DMS153 treated with DMSO at 0.1 percent for 48 hours (cell line): ENCODE results near the gene PAMR1.

Experiments
- DNase-seq: peaks from one replicate; lab custom pipeline; 2025; ENCODE audit not compliant: unreplicated experiment; lab: John Stamatoyannopoulos, UW

PAMR1 gene

DNA sequence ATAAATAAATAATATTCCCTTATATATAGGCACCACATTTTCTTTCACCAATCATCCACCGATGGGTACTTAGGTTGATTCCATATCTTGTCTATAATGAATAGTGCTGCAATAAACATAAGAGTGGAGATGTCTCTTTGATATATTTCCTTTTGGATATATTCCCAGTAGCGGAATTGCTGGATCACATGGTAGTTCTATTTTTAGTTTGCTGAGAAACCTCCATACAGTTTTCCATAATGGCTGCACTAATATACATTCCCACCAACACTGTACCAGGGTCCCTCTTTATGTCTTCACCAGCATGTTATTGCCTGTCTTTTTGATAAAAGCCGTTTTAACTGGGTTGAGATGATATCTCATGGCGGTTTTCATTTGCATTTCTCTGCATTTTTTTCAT, 23.6 kb downstream of the PAMR1 start:
- no peak for DNase-seq

DNA sequence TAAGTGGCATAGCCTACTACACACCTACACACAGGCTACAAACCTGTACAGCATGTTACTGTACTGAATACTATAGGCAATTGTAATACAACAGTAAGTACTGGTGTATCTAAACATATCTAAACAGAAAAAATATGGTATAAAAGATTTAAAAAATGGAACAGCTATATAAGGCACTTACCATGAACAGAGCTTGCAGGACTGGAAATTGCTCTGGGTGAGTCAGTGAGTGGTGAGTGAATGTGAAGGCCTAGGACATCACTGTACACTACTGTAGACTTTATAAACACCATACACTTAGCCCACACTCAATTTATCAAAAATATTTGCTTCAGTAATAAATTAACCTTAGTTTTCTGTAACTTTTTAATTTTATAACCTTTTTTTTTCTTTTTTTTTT, 24.7 kb downstream of the PAMR1 start:
- no peak for DNase-seq

DNA sequence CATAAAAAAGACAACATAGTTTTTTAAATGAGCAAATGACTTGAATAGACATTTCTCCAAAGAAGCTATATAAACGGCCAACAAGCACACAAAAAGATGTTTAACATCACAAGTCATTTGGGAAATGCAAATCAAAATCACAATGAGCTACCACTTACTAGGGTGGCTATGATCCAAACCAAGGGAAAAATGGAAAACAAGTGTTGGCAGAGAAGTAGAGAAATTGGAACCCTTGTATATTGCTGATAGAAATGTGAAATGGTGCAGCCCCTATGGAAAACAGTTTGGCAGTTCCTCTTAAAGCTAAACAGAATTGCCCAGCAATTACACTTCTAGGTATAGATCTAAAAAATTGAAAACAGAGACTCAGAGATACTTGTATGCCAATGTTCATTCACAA, 29.0 kb downstream of the PAMR1 start:
- DNase-seq, result no peak

DNA sequence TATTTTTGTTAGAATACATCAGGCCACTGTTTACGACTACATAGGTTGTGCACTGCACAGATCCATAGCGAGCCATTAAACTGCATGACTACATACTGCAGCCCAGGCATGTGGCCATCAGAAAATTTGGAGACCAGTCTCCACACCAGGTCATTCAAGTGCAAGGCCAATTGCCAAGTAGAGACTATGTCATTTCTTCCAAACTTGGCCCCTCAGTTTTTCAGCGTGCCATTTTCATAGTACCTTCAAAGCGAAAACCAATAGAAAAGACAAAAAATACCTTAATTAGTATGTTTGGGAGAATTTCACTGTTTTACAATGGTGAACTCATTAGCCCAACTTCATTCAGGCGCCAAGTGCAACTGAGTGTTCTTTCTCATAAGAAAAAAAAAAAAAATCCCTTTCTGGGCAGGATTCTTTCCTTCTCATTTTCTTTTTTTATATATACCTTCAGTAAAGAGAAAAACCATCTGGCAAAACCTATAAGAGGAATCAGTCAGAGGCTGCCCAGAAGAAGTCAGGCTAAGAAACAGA, 30.4 kb downstream of the PAMR1 start:
- no peak for DNase-seq

DNA sequence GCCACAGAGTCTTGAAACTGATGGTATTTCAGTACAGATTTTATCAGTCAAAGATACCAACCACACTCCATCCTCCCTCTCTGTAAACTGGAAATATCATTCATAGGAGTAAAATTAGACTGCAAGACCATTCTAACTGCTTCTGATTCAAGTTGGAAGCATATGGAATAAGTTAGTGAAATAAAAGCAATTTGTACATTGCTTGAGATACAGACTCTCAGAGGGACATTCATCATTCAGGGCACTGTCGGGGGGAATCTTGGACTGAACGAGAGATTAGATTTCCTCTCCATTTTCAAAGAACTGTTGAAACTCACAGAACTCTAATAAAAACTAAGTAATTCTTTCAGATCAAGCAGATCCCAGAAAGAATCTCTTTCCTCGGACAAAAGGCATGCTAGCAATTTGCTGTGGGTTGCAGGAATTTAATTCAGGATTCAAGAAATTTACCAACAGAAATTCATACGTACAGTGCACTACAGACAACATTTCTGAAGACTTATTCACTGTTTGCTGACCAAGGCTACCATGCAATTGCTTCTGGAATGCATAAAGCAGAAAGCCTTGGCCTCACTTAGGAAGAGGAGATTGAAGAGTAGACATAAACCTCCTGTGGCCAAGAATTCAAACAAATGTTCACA, 34.1 kb downstream of the PAMR1 start:
- no peak for DNase-seq

DNA sequence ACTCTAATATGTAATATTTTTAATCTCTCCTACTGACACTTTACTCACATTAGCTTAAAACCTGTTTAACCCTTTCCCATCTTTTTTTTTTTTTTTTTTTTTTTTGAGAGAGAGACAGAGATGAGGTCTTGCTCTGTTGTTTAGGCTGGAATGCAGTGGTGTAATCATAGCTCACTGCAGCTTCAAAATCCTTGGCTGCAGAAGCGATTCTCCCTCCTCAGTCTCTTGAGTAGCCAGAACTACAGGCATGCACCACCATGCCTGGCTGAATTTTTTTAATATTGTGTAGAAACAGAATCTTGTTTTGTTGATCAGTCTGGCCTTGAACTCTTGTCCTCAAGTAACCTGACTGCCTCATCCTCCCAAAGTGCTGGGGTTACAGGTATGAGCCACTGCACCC, 37.3 kb downstream of the PAMR1 start:
- no peak for DNase-seq

DNA sequence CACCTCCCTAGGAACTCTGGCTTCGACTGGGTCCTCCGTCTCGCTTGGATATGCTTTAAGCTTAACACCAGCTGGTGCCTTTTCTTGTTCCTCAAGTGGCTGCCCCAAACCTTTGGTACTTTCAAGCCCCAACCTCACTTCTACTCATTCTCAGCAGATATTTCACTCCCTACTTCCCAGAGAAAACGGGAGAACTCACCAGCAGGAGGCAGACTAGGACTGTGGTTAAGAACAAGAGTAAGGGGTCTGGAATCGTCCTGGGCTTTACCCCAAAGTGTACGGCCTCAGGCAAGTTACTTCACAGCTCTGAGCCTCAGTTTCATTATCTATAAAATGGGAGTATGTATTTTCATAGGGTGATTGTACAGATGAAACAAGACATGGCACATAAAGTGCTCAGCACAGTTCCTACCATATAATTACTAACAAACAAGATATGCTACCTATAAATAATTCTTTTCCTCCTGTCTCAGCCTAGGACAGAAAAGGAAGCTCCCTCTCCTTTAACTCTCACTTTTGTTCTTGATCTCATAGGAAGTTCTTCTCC, 37.8 kb downstream of the PAMR1 start:
- DNase-seq, result no peak

DNA sequence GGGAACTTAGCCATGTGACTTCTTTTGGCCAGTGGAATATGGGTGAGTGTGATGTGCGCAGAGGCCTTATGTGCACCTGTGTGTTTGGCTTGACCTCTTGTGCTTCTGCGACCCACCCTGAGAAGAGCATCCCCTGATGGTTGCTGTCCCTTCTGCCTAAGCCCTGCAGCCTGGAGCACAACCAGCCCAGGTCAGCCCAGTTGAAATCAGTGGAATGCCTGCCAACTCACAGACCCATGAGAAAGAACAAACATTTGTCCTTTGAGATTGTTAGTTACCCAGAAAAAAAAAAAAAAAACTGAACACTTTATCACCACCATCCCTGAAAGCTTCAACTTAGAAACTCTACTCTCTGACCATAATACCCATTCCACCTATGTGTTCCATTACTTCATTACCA, 38.5 kb downstream of the PAMR1 start:
- DNase-seq, result no peak

DNA sequence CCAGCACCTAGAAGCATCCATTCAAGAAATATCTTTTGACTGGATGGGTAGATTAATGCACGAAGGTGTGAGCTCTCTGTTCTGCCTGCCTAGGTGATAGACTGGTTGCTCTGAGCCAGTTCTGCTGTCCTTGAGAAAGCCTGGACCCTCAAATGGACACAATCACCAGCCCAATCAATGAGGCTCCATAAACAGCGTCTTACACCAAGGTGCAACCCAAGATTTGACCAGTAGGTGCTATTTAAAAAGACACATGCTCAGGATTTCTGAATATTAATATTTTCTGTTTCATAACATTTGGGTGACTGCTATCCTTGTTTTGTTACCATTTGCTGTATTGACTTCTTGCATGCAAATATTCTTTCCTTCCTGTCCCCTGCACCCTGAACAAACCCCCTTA, 39.0 kb downstream of the PAMR1 start:
- DNase-seq, result no peak

DNA sequence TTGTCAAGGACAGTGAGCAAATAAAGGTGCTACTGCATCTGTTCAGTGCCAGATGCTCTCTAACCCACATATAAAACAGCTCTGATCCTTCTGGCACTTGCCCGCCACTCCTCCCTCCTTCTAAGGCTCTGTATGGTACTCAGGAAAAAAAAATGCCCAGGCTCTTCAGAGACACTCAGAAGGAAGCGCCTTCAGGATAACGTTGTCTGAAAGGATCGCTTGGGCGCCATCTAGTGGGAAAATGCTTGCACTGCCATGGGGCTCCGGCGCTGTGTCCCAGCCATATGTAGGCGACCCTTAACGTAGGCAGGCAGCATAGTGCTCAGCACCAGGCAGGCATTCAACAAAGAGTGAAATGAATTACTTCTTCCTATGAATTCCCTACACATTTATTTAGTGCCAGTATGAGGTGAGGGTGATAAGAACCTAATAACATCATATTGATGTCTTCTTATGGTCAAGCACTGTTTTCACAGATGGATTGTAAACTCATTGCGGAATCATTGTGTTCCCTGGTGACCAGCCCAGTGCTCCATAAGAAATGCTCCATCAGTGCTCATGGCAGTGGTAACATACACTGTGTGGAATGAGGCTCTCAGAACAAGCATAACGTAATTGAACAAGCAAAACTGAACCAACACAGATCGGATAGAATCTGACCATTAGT, 39.6 kb downstream of the PAMR1 start:
- DNase-seq, result peak; percentile 66

DNA sequence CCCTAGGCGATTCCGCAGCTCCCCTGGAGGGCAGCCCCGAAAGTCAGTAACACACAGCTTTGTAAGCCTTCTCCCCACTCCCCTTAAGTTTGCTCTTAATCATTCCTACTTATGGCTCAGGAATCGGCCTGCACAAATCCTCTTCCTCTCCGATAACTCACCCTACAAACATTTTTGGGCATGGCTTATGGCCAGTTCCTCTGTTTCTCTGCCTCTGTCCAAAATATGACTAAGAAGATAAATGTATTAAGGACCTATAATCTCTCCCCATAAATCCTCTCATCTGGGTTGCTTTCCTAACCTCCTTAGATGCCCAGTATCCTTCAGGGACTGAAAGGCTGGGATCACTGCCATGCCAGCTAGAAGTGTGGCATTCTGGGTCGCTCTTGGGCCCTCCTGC, 41.0 kb downstream of the PAMR1 start:
- DNase-seq, result no peak

DNA sequence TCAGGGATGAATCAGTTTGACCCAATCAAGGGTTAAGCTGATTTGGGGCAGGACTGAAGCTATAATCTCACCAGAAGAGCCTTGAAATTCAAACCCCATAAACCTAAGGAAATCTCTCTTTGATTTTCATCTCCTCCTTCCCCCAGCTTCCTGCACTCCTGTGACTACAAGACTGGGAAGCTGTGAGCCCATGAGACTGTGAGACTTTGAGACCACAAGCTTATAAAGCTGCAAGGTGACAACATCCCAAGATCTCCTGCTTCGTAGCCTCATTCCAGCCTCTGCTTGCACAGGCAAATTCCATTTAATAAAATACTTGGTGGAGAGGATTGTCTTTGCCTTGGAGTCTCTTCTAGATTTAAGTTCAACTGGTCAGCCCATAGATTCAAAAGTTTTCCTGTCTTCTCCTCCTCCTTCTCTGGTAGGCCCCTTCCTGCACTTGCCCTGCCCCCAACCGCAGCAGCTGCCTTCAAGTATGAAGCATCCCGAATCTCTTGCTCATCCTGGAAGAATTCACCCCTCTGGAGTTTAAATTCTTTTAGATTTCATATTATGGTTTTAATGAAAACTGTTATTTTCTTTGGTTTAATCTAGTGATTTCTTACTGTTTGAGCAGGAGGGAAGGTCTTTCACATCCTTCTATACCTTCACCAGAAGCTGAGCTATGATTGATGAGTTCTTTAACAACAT, 42.1 kb downstream of the PAMR1 start:
- DNase-seq, result no peak

DNA sequence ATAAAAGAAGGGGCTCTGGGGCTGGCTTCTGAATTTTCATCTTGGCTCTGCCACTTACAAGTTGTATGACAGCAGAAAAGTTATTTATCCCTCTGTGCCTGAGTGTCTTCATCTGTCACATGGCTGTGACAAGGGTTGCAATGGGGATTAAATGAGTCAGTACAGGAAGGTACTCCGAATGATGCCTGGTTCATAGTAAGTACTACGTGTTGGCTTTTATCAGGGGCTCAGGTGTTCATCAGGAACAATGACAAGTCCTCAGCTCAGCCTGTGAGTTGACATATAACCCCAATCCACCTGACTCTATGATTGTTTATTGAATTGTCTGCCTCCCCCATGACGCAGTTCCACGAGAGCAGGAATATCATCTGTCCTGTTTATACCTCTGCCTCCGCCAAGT, 45.7 kb downstream of the PAMR1 start:
- no peak for DNase-seq

DNA sequence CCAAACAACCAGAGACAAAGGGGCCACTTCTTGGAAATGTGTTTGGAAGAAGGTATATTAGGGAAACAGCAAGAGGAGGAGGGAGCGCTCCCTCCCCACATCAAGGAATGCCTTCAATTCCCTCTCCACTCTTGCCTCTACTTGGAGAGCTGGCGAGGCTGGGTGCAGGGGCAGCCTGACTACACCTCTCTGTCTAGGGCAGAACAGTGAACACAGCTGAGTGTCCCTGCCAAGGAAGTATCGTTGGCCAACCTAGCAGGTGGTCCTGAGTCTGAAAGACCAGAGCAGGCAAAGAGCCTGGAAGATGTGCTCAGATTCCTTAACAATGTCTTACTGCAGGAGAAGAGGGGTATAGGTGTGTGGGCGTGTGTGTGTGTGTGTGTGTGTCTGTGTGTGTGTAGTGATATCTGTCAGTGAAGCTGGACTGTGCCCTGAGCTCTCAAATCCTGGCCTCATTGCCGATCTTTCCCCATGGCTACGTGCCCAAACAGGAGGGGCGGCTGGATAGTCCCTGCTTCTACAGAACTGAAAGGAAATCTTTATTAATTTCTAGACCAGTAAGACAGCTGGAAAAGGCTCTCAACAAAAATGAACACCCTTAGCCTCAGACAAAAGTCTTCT, 46.8 kb downstream of the PAMR1 start:
- no peak for DNase-seq

DNA sequence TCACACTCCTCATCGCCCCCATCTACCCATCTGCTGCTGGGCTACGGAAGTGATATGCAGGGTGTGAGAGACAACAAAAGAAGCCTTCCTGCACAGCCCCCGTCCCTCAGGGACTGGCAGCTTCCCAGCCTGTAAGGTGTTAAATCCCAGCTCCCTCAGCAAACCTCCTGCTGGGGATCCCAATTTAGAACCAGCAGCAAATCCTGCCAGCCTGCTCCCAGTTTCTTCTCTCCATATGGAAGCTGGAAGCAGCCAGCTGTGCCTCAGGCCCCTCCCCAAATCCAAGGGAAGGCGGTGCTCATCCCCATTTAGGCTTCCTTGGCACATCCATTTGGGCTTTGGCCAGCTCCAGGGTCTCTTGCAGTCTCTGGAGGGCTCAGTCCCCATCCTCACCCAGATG, 47.5 kb downstream of the PAMR1 start:
- DNase-seq, result no peak

DNA sequence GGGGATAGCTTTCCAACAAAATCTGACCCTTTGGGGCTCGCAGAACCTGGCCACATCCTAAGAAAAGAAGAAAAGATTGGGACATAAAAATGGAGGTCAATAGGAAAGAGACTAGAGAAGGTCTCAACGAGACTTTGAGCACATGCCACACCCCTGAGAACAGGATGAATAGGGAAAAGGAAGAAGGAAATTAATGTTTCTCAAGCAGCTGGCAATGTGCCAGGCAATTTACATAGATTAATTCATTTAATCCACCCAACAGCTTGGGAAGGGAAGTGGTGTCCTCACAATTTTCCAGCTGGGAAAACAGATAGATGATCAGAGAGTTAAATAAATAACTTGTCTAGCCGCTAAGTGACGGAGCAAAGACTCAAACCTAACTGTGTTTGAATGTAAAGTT, 50.7 kb downstream of the PAMR1 start:
- no peak for DNase-seq

DNA sequence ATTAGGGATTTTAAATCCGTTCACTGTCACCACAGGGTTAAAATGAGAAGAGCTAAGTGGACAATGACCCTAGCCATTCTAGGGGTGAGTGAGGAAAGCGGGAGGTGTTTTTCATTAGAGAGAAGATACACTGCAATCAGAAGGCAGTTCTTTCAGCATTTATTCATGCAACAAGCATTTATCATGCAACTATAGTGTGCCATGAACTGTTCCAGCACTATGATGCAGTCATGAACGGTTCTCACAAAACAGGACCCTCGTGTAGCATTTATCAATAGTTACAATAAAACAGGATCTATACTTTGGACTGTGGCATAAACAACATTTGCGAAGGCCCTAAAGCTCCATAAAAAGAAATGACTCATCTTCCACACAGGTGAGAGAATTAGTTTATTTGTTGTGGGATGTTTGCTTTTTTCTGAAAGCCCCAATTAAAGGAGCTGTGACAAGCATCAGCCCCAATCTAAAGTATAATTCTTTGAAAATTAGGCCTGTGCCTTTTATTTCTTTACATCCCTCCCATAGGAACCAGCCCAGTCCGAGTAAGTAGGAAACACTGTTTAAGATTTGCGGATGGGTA, 51.5 kb downstream of the PAMR1 start:
- DNase-seq, result no peak

DNA sequence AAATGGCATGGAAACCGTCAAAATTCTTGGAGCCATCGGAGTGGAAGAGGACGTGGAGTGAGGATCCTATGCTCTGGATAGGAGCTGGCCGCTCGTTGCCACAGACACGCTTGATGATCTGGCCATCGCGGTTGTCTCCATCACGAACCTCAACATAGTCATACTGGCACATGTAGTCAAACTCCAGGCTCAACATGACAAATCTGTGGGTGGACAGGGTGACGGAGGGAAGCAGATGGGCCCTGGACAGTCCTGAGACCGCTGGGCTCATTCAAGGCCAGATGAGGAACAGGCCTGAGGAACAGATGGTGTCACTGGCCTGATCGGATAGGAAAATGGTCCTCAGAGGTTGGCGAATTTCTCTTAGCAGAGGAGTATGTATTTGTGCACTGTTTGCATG, 54.8 kb downstream of the PAMR1 start:
- DNase-seq, result no peak

DNA sequence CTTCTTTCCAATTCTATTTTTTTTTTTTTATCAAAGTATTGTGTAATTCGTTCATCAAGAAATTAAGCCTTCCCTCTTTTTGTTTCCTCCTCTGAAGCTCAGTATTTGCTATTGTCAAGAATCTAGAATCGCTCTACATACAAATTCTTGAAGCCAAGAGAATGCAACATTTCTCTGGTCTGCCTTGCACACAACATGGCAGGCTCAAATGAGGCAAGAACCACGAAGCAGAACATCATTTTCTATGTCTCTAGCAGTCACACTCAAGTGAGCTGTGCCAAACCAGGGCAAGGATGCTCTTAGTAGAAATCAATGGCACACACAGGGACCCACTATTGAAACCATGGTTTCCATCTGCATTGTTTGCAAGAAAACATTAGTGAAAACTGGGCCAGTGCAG, 59.4 kb downstream of the PAMR1 start:
- DNase-seq, result no peak

DNA sequence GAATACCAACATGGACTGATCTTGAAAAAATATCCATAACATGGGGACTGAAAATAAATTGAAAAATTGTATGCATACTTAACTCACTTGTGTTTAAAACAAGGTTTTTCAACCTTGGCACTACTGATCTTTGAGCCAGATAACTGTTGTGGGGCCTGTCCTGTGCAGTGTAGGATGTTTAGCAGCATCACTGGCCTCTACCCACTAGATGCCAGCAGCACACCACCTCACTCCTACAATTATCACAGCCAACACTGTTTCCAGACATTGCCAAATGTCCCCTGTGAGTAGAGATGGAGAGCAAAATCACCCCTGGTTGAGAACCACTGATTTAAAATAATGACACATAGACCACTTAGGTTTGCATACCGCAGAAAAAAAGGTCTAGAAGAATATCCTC, 61.1 kb downstream of the PAMR1 start:
- no peak for DNase-seq

DNA sequence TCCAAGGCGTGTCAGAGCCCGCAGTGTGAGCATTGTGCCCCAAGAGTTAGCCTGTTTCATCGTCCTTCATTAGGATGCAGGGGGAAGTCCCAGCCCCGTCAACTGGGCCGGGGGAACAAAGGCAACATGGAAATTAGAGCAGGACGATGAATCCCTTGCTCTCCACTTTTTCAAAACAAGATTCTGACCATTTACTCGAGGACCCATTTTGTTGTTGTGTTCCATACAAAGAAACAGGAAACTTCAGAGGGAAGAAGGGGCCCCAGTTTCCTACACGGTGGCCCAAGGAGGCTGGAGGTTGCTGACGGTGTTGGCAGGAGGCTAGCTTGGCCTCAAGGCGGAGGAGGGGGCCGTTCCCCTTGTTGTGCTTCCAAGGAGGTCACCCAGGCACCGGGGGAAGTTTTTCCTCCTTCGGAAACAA, 62.1 kb downstream of the PAMR1 start:
- DNase-seq, result no peak
